Endothelial cell (in vitro differentiated cells): Measurements from ENCODE around the gene VWA2. TPM values are rescaled to one million over a fixed set of nuclear protein-coding genes. Genes with fewer than 3 reads are reported as not detected.

Experiments used
- DNase-seq: peaks from one replicate; pipeline ENCODE4 v3.0.0; 2021; ENCODE audit warnings: low spot score
- H3K27ac Mint-ChIP-seq: one replicate; pipeline ENCODE4 v1.8.0; 2021; ENCODE audit warnings: mixed read lengths, inconsistent platforms; ENCODE audit not compliant: unreplicated experiment
- H3K27me3 Mint-ChIP-seq: one replicate; pipeline ENCODE4 v1.8.0; 2021; ENCODE audit warnings: mild to moderate bottlenecking, moderate library complexity, mixed read lengths, inconsistent platforms; ENCODE audit not compliant: unreplicated experiment
- H3K36me3 Mint-ChIP-seq: one replicate; pipeline ENCODE4 v1.8.0; 2021; ENCODE audit warnings: mild to moderate bottlenecking, low read depth, mixed read lengths, inconsistent platforms; ENCODE audit not compliant: unreplicated experiment
- H3K4me1 Mint-ChIP-seq: one replicate; pipeline ENCODE4 v1.8.0; 2021; ENCODE audit warnings: mild to moderate bottlenecking, mixed read lengths, inconsistent platforms; ENCODE audit not compliant: unreplicated experiment
- H3K4me3 Mint-ChIP-seq: one replicate; pipeline ENCODE4 v1.8.0; 2021; ENCODE audit warnings: mild to moderate bottlenecking, mixed read lengths, inconsistent platforms; ENCODE audit not compliant: unreplicated experiment
- H3K9me3 Mint-ChIP-seq: one replicate; pipeline ENCODE4 v1.8.0; 2021; ENCODE audit warnings: mixed read lengths, inconsistent platforms; ENCODE audit not compliant: unreplicated experiment
- CTCF ChIP-seq: fragments of 200-600 bp; sonication (generic); IDR thresholded peaks from one replicate; pipeline ENCODE4 v1.5.0; 2021; ENCODE audit warnings: antibody characterized with exemption; ENCODE audit not compliant: unreplicated experiment
- total RNA-seq: library from RNA; stranded (reverse); fragmentation: NEBNext Ultra II Directional; extraction: Animal tissue kit (Norgen Biotek cat#: 25700); gene quantifications from one replicate; pipeline ENCODE4 v1.2.1, GENCODE V29; 2021; ENCODE audit not compliant: unreplicated experiment

The VWA2 gene
- total RNA-seq, 1 donor from 2014 or later, result 2.4 TPM

- Mint-ChIP-seq H3K27me3 (peaks cover 5% of the 10 kb centered on the region), H3K27ac (no peak overlapping the region)
- TF ChIP-seq CTCF, result no peak
These were observed 45.5 kb downstream of the VWA2 start for GRCh38 chr10:114284346-114285071.

GRCh38 chr10:114285961-114286441 is 46.9 kb downstream of the VWA2 start:
- peaks cover 5% of the 10 kb centered on the region for H3K27me3 Mint-ChIP-seq
- peaks cover 6% of the 10 kb centered on the region for H3K4me1 Mint-ChIP-seq
- TF ChIP-seq CTCF, result no peak
- H3K36me3 Mint-ChIP-seq, result peaks cover 5% of the 10 kb centered on the region
- H3K9me3 Mint-ChIP-seq, result no peaks in the 10 kb centered on the region
- H3K27ac Mint-ChIP-seq, result no peak overlapping the region
- no peak overlapping the region for H3K4me3 Mint-ChIP-seq
- no peak for DNase-seq

More at GRCh38 chr10:114284346-114285071, 45.5 kb downstream of the VWA2 start:
- no peaks in the 10 kb centered on the region for H3K36me3 Mint-ChIP-seq
- no peaks in the 10 kb centered on the region for H3K9me3 Mint-ChIP-seq
- H3K4me3 Mint-ChIP-seq, result no peak overlapping the region
- peaks cover 6% of the 10 kb centered on the region for H3K4me1 Mint-ChIP-seq
- no peak for DNase-seq

GRCh38 chr10:114286921-114287320 is 47.9 kb downstream of the VWA2 start:
- peaks cover 5% of the 10 kb centered on the region for H3K27me3 Mint-ChIP-seq
- DNase-seq, result no peak
- no peak overlapping the region for H3K4me3 Mint-ChIP-seq
- H3K9me3 Mint-ChIP-seq, result no peaks in the 10 kb centered on the region
- no peak overlapping the region for H3K27ac Mint-ChIP-seq
- TF ChIP-seq CTCF, result no peak
- peaks cover 6% of the 10 kb centered on the region for H3K4me1 Mint-ChIP-seq
- peaks cover 5% of the 10 kb centered on the region for H3K36me3 Mint-ChIP-seq

- Mint-ChIP-seq H3K27me3 (peaks cover 5% of the 10 kb centered on the region), H3K4me3 (no peak overlapping the region), H3K9me3 (no peaks in the 10 kb centered on the region), H3K36me3 (peaks cover 5% of the 10 kb centered on the region), H3K27ac (no peak overlapping the region), H3K4me1 (peaks cover 6% of the 10 kb centered on the region)
- TF ChIP-seq CTCF, result no peak
- DNase-seq, result no peak
These were observed 49.5 kb downstream of the VWA2 start for GRCh38 chr10:114288424-114289095.

- no peak overlapping the region for H3K4me3 Mint-ChIP-seq
- H3K9me3 Mint-ChIP-seq, result no peaks in the 10 kb centered on the region
- peaks cover 6% of the 10 kb centered on the region for H3K4me1 Mint-ChIP-seq
- TF ChIP-seq CTCF, result no peak
- no peak for DNase-seq
- H3K27me3 Mint-ChIP-seq, result peaks cover 5% of the 10 kb centered on the region
- peaks cover 5% of the 10 kb centered on the region for H3K36me3 Mint-ChIP-seq
- no peak overlapping the region for H3K27ac Mint-ChIP-seq
These were observed 50.0 kb downstream of the VWA2 start for GRCh38 chr10:114289096-114289436.
